Vagina (tissue), 2 donors: ENCODE results near the gene PARD6B.

Experiments
- CTCF ChIP-seq, 3 experiments: fragments of 450-650 bp in 2 of 3; fragments of 200-600 bp in 1 of 3; sonication (generic) in 1 of 3; IDR thresholded peaks; one replicate each; pipeline ENCODE4 v1.5.1; 2017 to 2019; ENCODE audit warnings: antibody characterized with exemption in 3 of 3, mild to moderate bottlenecking in 2 of 3, moderate library complexity in 2 of 3
- POLR2A ChIP-seq, 2 donors: fragments of 450-650 bp; IDR thresholded peaks; one replicate each; pipeline ENCODE4 v1.6.1; 2017; ENCODE audit warnings: antibody characterized with exemption in 2 of 2, mild to moderate bottlenecking in 2 of 2, moderate library complexity in 2 of 2
- POLR2AphosphoS5 ChIP-seq, 2 donors: sonication (generic); formaldehyde crosslinking; IDR thresholded peaks; one replicate each; pipeline ENCODE4 v1.9.0; 2017; ENCODE audit warnings: antibody characterized with exemption in 2 of 2, mild to moderate bottlenecking in 2 of 2, low read depth in 1 of 2; ENCODE audit not compliant: insufficient read depth in 1 of 2

- TF ChIP-seq POLR2A (IDR thresholded peaks at IDR 0.05) (no peak), CTCF (IDR thresholded peaks at IDR 0.05) (no peak), POLR2AphosphoS5 (IDR thresholded peaks at IDR 0.05; ENCODE audit: insufficient read depth in 1 of 2, low read depth in 1 of 2) (no peak)
These were observed 43.1 kb downstream of the PARD6B start for GRCh38 chr20:50774515-50774914.
